Panc1 (cell line): ENCODE measurements around the gene YKT6. TPM values are rescaled to one million over a fixed set of nuclear protein-coding genes. Genes with fewer than 3 reads are reported as not detected.

ENCODE experiments used
- ATAC-seq: fragments of 200-7000 bp; cut with Tn5 transposase; 2 replicates; pipeline ENCODE4 v1.9.1; 2020; ENCODE audit warnings: mild to moderate bottlenecking, moderate library complexity
- BruUV-seq: library from RNA; stranded (reverse); fragments of 400-500 nt; replicated peaks from 2 replicates; lab custom pipeline; 2021; lab: Mats Ljungman, UMichigan
- CTCF ChIA-PET: fragments of 300-600 bp; sonication (Branson Sonifier 250); formaldehyde crosslinking; loops from one replicate; lab custom pipeline; 2022; ENCODE audit warnings: antibody characterized with exemption; lab: Charles Lee
- POLR2A ChIA-PET: fragments of 300-600 bp; sonication (Branson Sonifier 250); formaldehyde crosslinking; loops from one replicate; lab custom pipeline; 2022; ENCODE audit warnings: antibody characterized with exemption; lab: Charles Lee
- DNase-seq: peaks from one replicate; pipeline ENCODE4 v3.0.0-alpha.2; 2010; ENCODE audit warnings: low read depth, low spot score
- H3K27ac ChIP-seq: 2 replicates; pipeline ENCODE4 v1.5.1; 2011; ENCODE audit warnings: mild to moderate bottlenecking, low read length, inconsistent platforms
- H3K27me3 ChIP-seq: fragments of 200-500 bp; sonication (Bioruptor generic); 2 replicates; pipeline ENCODE4 v1.6.0; 2014; ENCODE audit warnings: low read length, inconsistent platforms; ENCODE audit not compliant: control insufficient read depth, insufficient read depth
- H3K36me3 ChIP-seq: fragments of 200-500 bp; sonication (Bioruptor generic); 2 replicates; pipeline ENCODE4 v1.5.1; 2014; ENCODE audit warnings: inconsistent platforms, mild to moderate bottlenecking, low read length, moderate library complexity; ENCODE audit not compliant: control insufficient read depth, insufficient read depth
- H3K4me1 ChIP-seq: 2 replicates; pipeline ENCODE4 v1.5.1; 2011; ENCODE audit warnings: inconsistent platforms, mild to moderate bottlenecking, low read length, moderate library complexity; ENCODE audit not compliant: control insufficient read depth, insufficient read depth
- H3K4me3 ChIP-seq, 2 experiments: 2 replicates each; pipeline ENCODE4 v1.5.1; 2011 to 2012; ENCODE audit warnings: low read depth in 2 of 2, low read length in 2 of 2, mild to moderate bottlenecking in 2 of 2, inconsistent platforms in 1 of 2, moderate library complexity in 1 of 2
- H3K9me3 ChIP-seq: fragments of 200-500 bp; sonication (Bioruptor generic); 2 replicates; pipeline ENCODE4 v1.5.1; 2014; ENCODE audit warnings: low read depth, mild to moderate bottlenecking, inconsistent platforms, low read length, moderate library complexity; ENCODE audit not compliant: control insufficient read depth, insufficient read depth
- POLR2AphosphoS5 ChIP-seq: IDR thresholded peaks from 2 replicates; pipeline ENCODE4 v1.6.1; 2012; ENCODE audit warnings: mild to moderate bottlenecking, low read depth, low read length, moderate library complexity
- SIN3A ChIP-seq: IDR thresholded peaks from 2 replicates; pipeline ENCODE4 v1.6.1; 2012; ENCODE audit warnings: low read depth, mild to moderate bottlenecking, low read length, moderate library complexity, borderline replicate concordance; ENCODE audit not compliant: insufficient read depth
- TCF7L2 ChIP-seq: IDR thresholded peaks from 2 replicates; pipeline ENCODE4 v1.6.1; 2011; ENCODE audit warnings: mild to moderate bottlenecking, low read depth, low read length, inconsistent platforms
- in situ Hi-C: cut with HindIII; loops from 2 replicates; pipeline ENCODE4 v1.10.0; 2016; ENCODE audit warnings: low sequenced_read_pairs, low pct_unique_long_range_greater_than_20kb
- intact Hi-C: fragments of 100-400 bp; cut with micrococcal nuclease; formaldehyde crosslinking; loops from one replicate; pipeline ENCODE4 v1.10.0; 2022; ENCODE audit not compliant: unreplicated experiment
- total RNA-seq: library from RNA; stranded (reverse); gene quantifications from one replicate; pipeline ENCODE4 v1.2.1, GENCODE V29; 2021; ENCODE audit not compliant: unreplicated experiment
- TF ChIP-seq, protein P1 (sequence below), 2 experiments: IDR thresholded peaks; 2 replicates each; pipeline ENCODE4 v1.6.1; 2011 to 2012; ENCODE audit warnings: low read depth in 2 of 2, control low read depth in 1 of 2, low read length in 1 of 2, mild to moderate bottlenecking in 1 of 2, moderate library complexity in 1 of 2; ENCODE audit not compliant: insufficient read depth in 1 of 2
- TF ChIP-seq, protein P2 (sequence below): fragments of 450-650 bp; IDR thresholded peaks from 2 replicates; pipeline ENCODE4 v1.5.1; 2017; ENCODE audit warnings: mild to moderate bottlenecking

Gene YKT6
- total RNA-seq, 1 experiment from 2014 or later: 207 TPM

DNA sequence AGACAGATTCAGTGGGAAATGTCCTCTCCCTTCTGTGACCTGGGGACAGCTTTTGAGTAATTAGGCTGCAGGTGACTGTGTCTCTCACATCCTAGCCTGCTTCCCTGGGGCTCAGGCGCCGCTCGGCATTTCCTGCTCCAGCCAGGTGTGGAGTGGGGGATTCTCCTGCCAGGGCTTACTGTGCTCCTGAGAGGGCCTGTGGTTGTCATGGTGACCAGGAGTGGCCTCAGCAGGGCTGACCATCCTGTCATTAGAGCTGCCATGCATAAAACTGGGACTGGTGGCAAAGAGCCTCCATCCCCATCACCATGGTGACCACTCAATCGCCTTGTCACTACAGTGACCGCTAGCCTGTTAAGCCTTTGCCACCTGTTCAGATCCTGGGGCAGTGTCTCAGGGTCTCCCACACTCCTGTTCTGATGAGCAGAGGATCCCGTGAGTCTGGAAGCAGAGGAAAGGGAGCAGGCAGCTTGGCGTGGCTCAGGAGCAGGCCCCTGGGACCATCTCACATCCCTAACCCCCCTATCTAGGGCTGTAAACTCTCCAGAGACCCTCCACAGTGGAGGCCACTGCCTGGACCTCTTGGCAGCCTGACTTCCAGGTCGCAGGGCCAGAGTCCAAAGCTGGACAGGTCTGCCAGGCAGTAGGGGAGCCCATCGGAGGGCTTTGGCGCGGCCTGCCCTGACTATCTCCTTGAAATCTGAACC lies 11.3 kb upstream of the YKT6 start, which contains the start of gene GCK:
TSS of gene GCK (minus strand) at position 154 of the 707 bp plus-strand sequence. CDS start 486 bp downstream, outside the sequence.
- no peak within 1 kb of the TSS for H3K4me3 ChIP-seq
- peaks cover 10% of the 10 kb centered on the region for H3K4me1 ChIP-seq
- in situ Hi-C loops: no loop called here
- ATAC-seq (no peak), DNase-seq (no peak)
- POLR2A ChIA-PET: no interaction called here
- no peak within 1 kb of the TSS for H3K27ac ChIP-seq
- H3K9me3 ChIP-seq: no peaks in the 10 kb centered on the region
- intact Hi-C loops: no loop called here
- H3K36me3 ChIP-seq: no peaks in the 10 kb centered on the region
- BruUV-seq: no TSS peak
- TF ChIP-seq SIN3A (no peak), TCF7L2 (no peak)
- no peaks in the 10 kb centered on the region for H3K27me3 ChIP-seq
- CTCF ChIA-PET: interaction anchor here (0.6 kb wide), 1 partner anchor 54 kb away, joined by 3 read pairs; no protein-coding TSS in a partner anchor

DNA sequence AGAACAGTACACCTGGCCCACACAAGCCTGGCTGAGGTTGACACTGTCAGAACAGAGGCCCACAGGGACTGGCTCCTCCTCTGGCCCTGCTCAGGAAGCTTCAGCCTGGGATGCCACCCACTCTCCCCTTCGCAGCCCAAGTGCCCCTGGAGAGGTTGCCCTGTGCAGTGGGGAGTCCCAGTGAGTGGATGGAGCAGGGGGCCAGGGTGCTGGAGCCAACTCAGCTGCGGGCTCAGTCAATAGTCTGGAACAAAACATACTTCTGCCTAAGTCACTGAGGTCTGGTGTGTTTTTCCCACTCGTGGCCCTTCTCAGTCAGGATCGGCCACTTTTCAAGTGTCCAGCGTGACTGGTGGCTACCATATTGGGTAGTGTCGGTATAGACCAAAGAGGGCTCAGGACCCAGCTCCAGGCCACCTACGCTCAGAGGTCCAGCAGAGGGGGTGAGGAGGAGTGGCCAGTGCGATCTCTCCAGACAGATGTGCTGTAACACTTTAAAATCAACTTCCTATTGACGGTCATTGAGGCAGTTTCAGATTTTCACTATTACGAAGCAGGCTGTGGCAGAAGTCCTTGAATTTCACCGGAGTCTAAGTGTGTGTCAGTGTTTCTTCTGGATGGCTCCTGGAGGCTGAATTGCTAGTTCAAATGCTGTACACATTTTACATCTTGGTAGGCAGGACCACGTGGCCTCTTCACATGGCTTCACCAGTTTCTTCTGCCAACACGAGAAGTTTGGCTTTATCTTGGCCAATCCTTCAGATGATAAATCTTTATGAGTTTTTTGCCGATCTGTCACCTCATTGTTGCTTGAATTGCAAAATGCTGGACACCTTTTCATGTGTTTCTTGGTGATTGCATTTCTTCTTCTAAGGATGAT lies 10.5 kb upstream of the YKT6 start:
- no peaks in the 10 kb centered on the region for H3K36me3 ChIP-seq
- H3K9me3 ChIP-seq: no peaks in the 10 kb centered on the region
- no peak overlapping the region for H3K4me3 ChIP-seq
- H3K27me3 ChIP-seq: no peaks in the 10 kb centered on the region
- DNase-seq (no peak), ATAC-seq (no peak)
- no TSS peak for BruUV-seq
- intact Hi-C loops (no loop called here), in situ Hi-C loops (no loop called here)
- TF ChIP-seq, protein P1, sequence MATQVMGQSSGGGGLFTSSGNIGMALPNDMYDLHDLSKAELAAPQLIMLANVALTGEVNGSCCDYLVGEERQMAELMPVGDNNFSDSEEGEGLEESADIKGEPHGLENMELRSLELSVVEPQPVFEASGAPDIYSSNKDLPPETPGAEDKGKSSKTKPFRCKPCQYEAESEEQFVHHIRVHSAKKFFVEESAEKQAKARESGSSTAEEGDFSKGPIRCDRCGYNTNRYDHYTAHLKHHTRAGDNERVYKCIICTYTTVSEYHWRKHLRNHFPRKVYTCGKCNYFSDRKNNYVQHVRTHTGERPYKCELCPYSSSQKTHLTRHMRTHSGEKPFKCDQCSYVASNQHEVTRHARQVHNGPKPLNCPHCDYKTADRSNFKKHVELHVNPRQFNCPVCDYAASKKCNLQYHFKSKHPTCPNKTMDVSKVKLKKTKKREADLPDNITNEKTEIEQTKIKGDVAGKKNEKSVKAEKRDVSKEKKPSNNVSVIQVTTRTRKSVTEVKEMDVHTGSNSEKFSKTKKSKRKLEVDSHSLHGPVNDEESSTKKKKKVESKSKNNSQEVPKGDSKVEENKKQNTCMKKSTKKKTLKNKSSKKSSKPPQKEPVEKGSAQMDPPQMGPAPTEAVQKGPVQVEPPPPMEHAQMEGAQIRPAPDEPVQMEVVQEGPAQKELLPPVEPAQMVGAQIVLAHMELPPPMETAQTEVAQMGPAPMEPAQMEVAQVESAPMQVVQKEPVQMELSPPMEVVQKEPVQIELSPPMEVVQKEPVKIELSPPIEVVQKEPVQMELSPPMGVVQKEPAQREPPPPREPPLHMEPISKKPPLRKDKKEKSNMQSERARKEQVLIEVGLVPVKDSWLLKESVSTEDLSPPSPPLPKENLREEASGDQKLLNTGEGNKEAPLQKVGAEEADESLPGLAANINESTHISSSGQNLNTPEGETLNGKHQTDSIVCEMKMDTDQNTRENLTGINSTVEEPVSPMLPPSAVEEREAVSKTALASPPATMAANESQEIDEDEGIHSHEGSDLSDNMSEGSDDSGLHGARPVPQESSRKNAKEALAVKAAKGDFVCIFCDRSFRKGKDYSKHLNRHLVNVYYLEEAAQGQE (IDR thresholded peaks at IDR 0.05; ENCODE audit: insufficient read depth in 1 of 2, low read depth in 2 of 2, low read length in 1 of 2): no peak
- TF ChIP-seq POLR2AphosphoS5 (no peak), TCF7L2 (no peak), SIN3A (no peak)
- TF ChIP-seq, protein P2, sequence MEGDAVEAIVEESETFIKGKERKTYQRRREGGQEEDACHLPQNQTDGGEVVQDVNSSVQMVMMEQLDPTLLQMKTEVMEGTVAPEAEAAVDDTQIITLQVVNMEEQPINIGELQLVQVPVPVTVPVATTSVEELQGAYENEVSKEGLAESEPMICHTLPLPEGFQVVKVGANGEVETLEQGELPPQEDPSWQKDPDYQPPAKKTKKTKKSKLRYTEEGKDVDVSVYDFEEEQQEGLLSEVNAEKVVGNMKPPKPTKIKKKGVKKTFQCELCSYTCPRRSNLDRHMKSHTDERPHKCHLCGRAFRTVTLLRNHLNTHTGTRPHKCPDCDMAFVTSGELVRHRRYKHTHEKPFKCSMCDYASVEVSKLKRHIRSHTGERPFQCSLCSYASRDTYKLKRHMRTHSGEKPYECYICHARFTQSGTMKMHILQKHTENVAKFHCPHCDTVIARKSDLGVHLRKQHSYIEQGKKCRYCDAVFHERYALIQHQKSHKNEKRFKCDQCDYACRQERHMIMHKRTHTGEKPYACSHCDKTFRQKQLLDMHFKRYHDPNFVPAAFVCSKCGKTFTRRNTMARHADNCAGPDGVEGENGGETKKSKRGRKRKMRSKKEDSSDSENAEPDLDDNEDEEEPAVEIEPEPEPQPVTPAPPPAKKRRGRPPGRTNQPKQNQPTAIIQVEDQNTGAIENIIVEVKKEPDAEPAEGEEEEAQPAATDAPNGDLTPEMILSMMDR: no peak
- H3K4me1 ChIP-seq: peaks cover 2% of the 10 kb centered on the region
- POLR2A ChIA-PET: no interaction called here
- H3K27ac ChIP-seq: no peak overlapping the region
- CTCF ChIA-PET: interaction anchor here (0.6 kb wide), 1 partner anchor 53 kb away, joined by 3 read pairs; no protein-coding TSS in a partner anchor
